Aorta (tissue), 5 donors: ENCODE data around the gene EVX2. TPM values are rescaled to one million over a fixed set of nuclear protein-coding genes. Genes with fewer than 3 reads are reported as not detected.
A peak's percentile ranks its signal among the peaks of the same experiment; 100 is the strongest.

ENCODE experiments used
- ATAC-seq: fragments of 200-7000 bp; cut with Tn5 transposase; one replicate; pipeline ENCODE4 v1.9.1; 2022; ENCODE audit warnings: moderate library complexity; ENCODE audit not compliant: low FRiP score
- DNase-seq, 2 donors: peaks; one replicate each; pipeline ENCODE4 v3.0.0-alpha.2; 2020
- H3K27ac ChIP-seq, 2 donors: one replicate each; pipeline ENCODE4 v1.5.1; 2013; ENCODE audit warnings: low read length in 2 of 2, mild to moderate bottlenecking in 2 of 2, moderate library complexity in 2 of 2, control low read depth in 1 of 2, inconsistent platforms in 1 of 2, low read depth in 1 of 2
- H3K27me3 ChIP-seq, 2 donors: one replicate each; pipeline ENCODE4 v1.6.1; 2013; ENCODE audit warnings: control low read depth in 1 of 2, low read length in 1 of 2, mild to moderate bottlenecking in 1 of 2, moderate library complexity in 1 of 2; ENCODE audit not compliant: insufficient read depth in 2 of 2, control insufficient read depth in 1 of 2
- H3K36me3 ChIP-seq, 2 donors: one replicate each; pipeline ENCODE4 v1.6.1; 2013; ENCODE audit warnings: control low read depth in 1 of 2, low read length in 1 of 2, mild to moderate bottlenecking in 1 of 2; ENCODE audit not compliant: insufficient read depth in 2 of 2, control insufficient read depth in 1 of 2
- H3K4me1 ChIP-seq, 2 donors: one replicate each; pipeline ENCODE4 v1.6.1; 2013; ENCODE audit warnings: low read length in 2 of 2, control low read depth in 1 of 2, mild to moderate bottlenecking in 1 of 2, moderate library complexity in 1 of 2; ENCODE audit not compliant: insufficient read depth in 2 of 2, control insufficient read depth in 1 of 2
- H3K4me3 ChIP-seq, 2 donors: one replicate each; pipeline ENCODE4 v1.5.1; 2013; ENCODE audit warnings: low read length in 2 of 2, control low read depth in 1 of 2, mild to moderate bottlenecking in 1 of 2
- H3K9me3 ChIP-seq: one replicate; pipeline ENCODE4 v1.6.1; 2013; ENCODE audit warnings: mild to moderate bottlenecking, low read length; ENCODE audit not compliant: control insufficient read depth
- WGBS, 2 donors: extraction: QIAGEN DNeasy Blood & Tissue Kit; methylation state at CpG; one replicate each; pipeline ENCODE4 v1.1.7; 2013; 5-methylcytosine and 5-hydroxymethylcytosine counted together
- intact Hi-C, 2 donors: fragments of 100-400 bp; cut with DNase I; formaldehyde crosslinking; loops; one replicate each; pipeline versions ENCODE4 v1.14.2 to v1.15.0; 2022
- polyA plus RNA-seq, 2 donors: library from polyadenylated mRNA; stranded (reverse); fragments of 200-250 nt; gene quantifications; one replicate each; pipeline ENCODE4 v1.2.3, GENCODE V29; 2013
- total RNA-seq, 2 donors: library from RNA; stranded (reverse); fragmentation: NEBNext Ultra II Directional; extraction: Animal tissue kit (Norgen Biotek cat#: 25700); gene quantifications; one replicate each; pipeline ENCODE4 v1.2.1, GENCODE V29; 2021
- donor health status: healthy with polysubstance abuse.
- donor health status: Bipolar disorder and iron deficiency.
- donor health status: DM: no; HTN: no; CAD: no.
- donor health status: DM: no; HTN: no; CAD: no.
- donor health status: DM: yes; HTN: yes; CAD: no.

The EVX2 gene
- total and polyA plus RNA-seq, 4 donors = not detected

DNA sequence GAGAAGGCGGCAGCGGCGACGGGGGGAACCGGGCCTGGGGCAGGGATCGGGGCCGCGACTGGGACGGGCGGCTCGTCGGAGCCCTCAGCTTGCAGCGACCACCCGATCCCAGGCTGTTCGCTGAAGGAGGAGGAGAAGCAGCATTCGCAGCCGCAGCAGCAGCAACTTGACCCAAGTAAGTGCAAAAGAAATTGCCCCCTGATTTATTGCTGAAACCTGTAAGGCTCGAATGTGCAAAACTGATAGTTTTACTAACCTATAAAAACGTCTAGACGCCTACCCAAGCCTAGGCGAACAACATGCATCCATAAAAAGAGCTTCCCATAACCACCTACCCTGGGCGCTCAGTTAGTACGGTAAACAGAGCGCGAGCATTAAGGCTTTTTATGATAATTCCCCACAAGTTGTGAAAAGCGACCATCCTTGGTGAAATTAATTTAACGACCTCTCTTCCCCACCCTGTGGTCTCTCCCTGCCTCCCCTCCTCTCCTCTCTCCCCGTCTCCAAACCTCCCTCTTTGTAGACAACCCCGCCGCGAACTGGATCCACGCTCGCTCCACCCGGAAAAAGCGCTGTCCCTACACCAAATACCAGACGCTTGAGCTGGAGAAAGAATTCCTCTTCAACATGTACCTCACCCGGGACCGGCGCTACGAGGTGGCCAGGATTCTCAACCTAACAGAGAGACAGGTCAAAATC is 39.8 kb upstream of the EVX2 start:
- WGBS, 2 donors = 24 to 27% methylated on average over 40 of the region's 40 CpGs
- intact Hi-C loops = loop anchor here in 1 of 2 donors (2.0 kb wide), 1 partner anchor 515 kb away; no protein-coding TSS in a partner anchor
- no peaks in the 10 kb centered on the region for H3K27me3 ChIP-seq
- peak overlapping the region in 1 of 2 donors; percentile 36 for H3K4me3 ChIP-seq
- ATAC-seq (no peak), DNase-seq (no peak)
- no peaks in the 10 kb centered on the region for H3K9me3 ChIP-seq
- H3K36me3 ChIP-seq = no peaks in the 10 kb centered on the region
- no peaks in the 10 kb centered on the region for H3K4me1 ChIP-seq
- H3K27ac ChIP-seq = no peak overlapping the region

DNA sequence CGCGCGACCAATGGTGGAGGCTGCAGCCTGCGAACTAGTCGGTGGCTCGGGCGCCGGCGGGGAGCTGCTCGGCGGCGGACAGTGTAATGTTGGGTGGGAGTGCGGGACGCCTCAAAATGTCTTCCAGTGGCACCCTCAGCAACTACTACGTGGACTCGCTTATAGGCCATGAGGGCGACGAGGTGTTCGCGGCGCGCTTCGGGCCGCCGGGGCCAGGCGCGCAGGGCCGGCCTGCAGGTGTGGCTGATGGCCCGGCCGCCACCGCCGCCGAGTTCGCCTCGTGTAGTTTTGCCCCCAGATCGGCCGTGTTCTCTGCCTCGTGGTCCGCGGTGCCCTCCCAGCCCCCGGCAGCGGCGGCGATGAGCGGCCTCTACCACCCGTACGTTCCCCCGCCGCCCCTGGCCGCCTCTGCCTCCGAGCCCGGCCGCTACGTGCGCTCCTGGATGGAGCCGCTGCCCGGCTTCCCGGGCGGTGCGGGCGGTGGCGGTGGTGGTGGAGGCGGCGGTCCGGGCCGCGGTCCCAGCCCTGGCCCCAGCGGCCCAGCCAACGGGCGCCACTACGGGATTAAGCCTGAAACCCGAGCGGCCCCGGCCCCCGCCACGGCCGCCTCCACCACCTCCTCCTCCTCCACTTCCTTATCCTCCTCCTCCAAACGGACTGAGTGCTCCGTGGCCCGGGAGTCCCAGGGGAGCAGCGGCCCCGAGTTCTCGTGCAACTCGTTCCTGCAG is 39.1 kb upstream of the EVX2 start, which contains the start of gene HOXD9:
TSS of gene HOXD9 (plus strand) at position 37 of the 728 bp plus-strand sequence. CDS start at position 87, 50 bp downstream.
- no peaks in the 10 kb centered on the region for H3K4me1 ChIP-seq
- WGBS, 2 donors = 1 to 2% methylated on average over 46 to 84 of the region's 84 CpGs
- intact Hi-C loops = no loop called here
- H3K27ac ChIP-seq = no peak within 1 kb of the TSS
- H3K4me3 ChIP-seq = peak within 1 kb of the TSS in 1 of 2 donors; percentile 36
- DNase-seq = peak in 1 of 2 donors; percentile 93
- no peaks in the 10 kb centered on the region for H3K27me3 ChIP-seq
- H3K36me3 ChIP-seq = no peaks in the 10 kb centered on the region
- ATAC-seq = peak; percentile 91
- H3K9me3 ChIP-seq = no peaks in the 10 kb centered on the region

DNA sequence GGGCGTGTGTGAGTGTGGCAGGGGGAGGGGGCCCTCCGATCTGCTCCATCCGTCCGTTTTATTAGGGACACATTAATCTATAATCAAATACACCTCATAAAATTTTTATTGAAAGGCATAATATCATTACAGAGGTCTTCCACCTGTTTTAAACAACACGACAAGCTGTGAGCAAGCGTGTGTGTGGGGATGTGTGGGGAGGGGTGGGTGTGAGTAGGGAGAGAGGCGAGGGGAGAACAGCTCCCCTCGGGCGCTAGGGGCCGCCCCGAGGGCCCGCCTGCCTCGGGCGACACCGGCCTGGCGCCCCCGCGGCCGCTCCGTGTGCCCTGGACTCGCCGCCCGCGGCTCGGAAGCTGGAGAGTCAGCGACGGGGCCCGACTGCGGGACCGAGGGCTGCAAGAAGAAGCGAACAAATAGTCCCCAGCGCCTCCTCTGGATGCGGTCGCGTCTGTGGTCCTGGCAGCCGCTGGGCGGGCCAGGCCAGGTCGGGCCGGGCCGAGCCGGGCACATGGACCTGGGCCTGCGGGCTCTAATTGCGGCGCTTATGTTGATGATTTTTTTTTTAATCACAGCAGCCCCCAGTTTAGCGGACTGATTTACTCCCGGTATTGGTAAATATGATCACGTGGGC is 38.4 kb upstream of the EVX2 start:
- no peaks in the 10 kb centered on the region for H3K36me3 ChIP-seq
- no peaks in the 10 kb centered on the region for H3K9me3 ChIP-seq
- peak overlapping the region in 1 of 2 donors; percentile 36 for H3K4me3 ChIP-seq
- no peak overlapping the region for H3K27ac ChIP-seq
- H3K4me1 ChIP-seq = no peaks in the 10 kb centered on the region
- no peaks in the 10 kb centered on the region for H3K27me3 ChIP-seq
- WGBS, 2 donors = 6% methylated on average over 33 to 47 of the region's 47 CpGs
- DNase-seq = peak in 1 of 2 donors; percentile 79
- peak; percentile 49 for ATAC-seq
- intact Hi-C loops = no loop called here

DNA sequence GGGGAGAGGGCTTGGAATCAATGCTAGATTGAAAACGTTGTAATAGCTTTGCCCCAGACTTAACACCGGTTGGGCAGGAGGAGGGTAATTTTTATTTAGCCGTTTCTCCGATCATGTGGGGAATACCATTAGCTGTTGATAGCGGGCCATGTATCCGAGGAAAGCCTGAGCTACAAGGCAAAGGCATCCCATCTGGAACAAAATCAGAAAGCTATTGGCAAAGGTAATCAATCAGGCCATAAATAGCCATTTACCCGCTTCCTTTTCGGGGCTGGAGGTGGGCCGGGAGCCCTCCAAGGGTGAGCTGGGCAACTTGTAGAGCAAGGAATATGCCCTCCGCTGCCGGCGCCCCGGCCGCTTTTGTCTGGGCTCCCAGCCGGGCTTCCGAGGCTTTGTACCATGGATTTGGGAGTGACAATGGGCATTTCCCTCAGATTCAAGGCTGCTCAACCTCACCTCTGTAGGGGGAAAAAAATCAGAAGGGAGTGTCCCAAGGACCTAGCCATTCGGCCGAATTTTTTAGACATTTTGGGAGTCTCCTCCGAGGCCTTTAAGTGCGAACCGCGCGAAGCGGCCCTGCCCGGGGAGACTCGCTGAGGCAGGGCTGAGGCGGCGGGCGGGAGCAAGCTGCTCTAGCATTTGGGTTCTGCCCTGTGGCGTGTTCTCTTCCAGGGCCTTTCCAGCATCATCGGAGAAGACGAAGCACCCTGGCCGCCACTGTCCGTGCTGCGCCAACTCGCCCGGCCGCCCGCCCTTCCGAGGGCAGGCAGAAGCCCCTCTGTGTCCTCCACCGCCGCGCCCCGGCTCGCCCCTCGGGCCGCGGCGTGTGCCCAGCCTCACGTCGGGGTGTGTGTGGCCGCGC is 37.7 kb upstream of the EVX2 start:
- ATAC-seq (no peak), DNase-seq (no peak)
- Histone ChIP-seq H3K36me3 (no peaks in the 10 kb centered on the region), H3K4me1 (no peaks in the 10 kb centered on the region), H3K9me3 (no peaks in the 10 kb centered on the region), H3K27ac (no peak overlapping the region), H3K27me3 (no peaks in the 10 kb centered on the region), H3K4me3 (no peak overlapping the region)
- WGBS, 2 donors = 16 to 19% methylated on average over 53 of the region's 53 CpGs
- intact Hi-C loops = no loop called here

DNA sequence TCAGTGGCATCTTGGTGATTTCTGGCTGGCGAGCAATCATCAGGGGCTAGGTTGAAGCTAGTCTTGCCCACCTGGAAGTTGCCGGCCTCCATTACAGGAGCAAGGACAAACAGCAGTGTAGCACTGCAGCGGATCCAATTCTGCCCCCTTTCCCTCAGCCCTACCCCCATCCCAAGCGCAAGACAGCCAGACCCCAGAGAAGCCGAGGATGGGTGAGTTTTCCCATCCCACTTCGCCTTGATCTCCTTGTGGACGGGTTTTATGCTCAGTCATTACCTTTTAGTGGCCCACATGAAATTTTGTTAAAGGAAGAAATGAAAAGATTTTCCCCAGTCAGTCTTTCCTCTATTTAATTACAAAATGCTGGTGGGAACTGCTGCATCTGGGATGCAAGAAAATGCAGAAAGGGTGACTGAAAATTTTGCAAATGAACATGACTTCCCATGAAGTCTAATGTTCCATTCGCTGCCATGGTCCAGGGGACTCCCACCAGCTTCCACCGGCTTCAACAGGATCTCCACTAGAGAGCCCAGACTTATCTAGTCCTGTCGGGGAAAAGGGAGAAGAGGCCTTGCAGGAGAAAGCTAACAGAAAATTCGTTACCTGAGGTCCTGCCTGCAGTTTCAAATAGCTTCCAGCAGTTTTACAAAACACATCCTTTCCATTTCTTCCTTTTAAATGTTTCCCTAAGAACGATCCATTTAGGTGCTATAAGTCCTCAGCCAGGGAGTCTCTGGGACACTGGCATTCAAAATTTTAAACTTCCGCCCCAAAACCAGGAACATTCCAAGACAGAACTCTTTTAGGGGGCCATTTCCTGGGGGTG is 36.8 kb upstream of the EVX2 start:
- Histone ChIP-seq H3K36me3 (no peaks in the 10 kb centered on the region), H3K27me3 (no peaks in the 10 kb centered on the region), H3K4me1 (no peaks in the 10 kb centered on the region), H3K4me3 (no peak overlapping the region), H3K9me3 (no peaks in the 10 kb centered on the region), H3K27ac (no peak overlapping the region)
- no peak for DNase-seq
- intact Hi-C loops = no loop called here
- 34 to 35% methylated on average over 13 of the region's 13 CpGs for WGBS, 2 donors
- no peak for ATAC-seq

DNA sequence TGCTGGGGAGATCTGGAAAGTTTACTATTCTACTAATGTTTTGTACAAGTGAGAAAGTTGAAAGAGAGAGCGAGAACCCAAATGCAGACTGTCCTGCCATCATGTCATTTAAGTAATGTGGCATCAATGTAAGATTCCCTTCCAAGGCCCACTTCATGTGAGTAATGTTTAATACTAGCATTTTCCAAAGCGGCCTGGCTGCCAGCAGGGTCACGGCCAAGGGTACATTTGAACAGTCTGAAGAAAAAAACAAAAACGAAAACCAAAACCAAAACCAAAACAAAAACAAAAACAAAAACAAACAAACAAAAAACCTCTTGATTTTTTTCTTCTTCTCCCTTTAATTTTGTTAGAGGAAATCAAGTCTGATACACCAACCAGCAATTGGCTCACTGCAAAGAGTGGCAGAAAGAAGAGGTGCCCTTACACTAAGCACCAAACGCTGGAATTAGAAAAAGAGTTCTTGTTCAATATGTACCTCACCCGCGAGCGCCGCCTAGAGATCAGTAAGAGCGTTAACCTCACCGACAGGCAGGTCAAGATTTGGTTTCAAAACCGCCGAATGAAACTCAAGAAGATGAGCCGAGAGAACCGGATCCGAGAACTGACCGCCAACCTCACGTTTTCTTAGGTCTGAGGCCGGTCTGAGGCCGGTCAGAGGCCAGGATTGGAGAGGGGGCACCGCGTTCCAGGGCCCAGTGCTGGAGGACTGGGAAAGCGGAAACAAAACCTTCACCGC is 35.0 kb upstream of the EVX2 start:
- H3K4me1 ChIP-seq = no peaks in the 10 kb centered on the region
- no peak overlapping the region for H3K4me3 ChIP-seq
- intact Hi-C loops = loop anchor here in 1 of 2 donors (5.0 kb wide), 1 partner anchor 1029 kb away; no protein-coding TSS in a partner anchor
- ATAC-seq (no peak), DNase-seq (no peak)
- whole genome bisulfite sequencing, 2 donors = 23 to 24% methylated on average over 24 of the region's 24 CpGs
- no peaks in the 10 kb centered on the region for H3K36me3 ChIP-seq
- no peaks in the 10 kb centered on the region for H3K27me3 ChIP-seq
- H3K27ac ChIP-seq = no peak overlapping the region
- no peaks in the 10 kb centered on the region for H3K9me3 ChIP-seq

DNA sequence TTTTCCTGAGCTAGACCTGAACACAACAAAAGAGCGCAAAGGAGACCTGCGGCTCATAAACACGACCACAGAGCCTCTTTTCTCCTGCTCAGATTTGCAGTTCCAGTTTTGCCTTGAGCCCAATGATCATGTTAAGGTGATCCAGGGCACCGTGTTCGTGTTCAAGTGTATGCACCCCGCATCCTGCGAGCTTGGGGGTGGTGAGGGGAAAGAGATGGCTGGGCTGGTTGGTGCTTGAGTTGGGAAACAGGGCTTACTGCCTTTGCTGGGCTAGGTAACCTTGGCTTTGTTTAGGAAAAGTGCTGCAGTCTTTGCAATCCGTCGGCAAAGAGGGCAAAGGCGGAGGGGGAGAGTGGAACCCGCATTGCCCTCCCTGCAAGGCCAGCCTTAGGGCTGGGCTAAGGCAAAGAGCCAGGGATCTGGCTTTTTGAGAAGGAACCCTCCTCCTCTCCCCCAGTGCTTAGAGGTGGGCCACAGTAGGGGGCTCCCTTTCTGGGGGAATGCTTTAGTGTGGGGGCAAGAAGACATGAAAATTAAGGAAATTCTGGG is 34.1 kb upstream of the EVX2 start:
- no peak for DNase-seq
- Histone ChIP-seq H3K27me3 (no peaks in the 10 kb centered on the region), H3K9me3 (no peaks in the 10 kb centered on the region), H3K4me3 (no peak overlapping the region), H3K4me1 (no peaks in the 10 kb centered on the region), H3K27ac (no peak overlapping the region), H3K36me3 (no peaks in the 10 kb centered on the region)
- 14 to 19% methylated on average over 11 of the region's 11 CpGs for WGBS, 2 donors
- intact Hi-C loops = loop anchor here in 1 of 2 donors (5.0 kb wide), 1 partner anchor 1029 kb away; no protein-coding TSS in a partner anchor
- ATAC-seq = no peak
